Measurements from ENCODE around the gene CDC73. TPM values are rescaled to one million over a fixed set of nuclear protein-coding genes. Genes with fewer than 3 reads are reported as not detected.

CDC73 gene
- total and polyA plus RNA-seq, 10 of the 15 experiments (the other 5 are each of a cell fraction or from before 2014, with no cell fraction given) = 10.6 to 43.4 (median 21.7) TPM

- ChIA-PET RAD21 (ENCODE audit: unreplicated experiment) (interaction anchor here (1.2 to 1.3 kb wide), 2 partner anchors 124 to 533 kb away, joined by 3 to 4 read pairs; no protein-coding TSS in a partner anchor), SMC1A (ENCODE audit: uncharacterized antibody, unreplicated experiment) (interaction anchor here (1.1 to 1.2 kb wide), 2 partner anchors 44 to 669 kb away, joined by 3 read pairs; no protein-coding TSS in a partner anchor), POLR2A (interaction anchor here (0.8 to 1.3 kb wide), 2 partner anchors 12 to 14 kb away, joined by 3 read pairs; no protein-coding TSS in a partner anchor), CTCF (interaction anchor here (0.6 to 2.7 kb wide), 16 partner anchors 9 to 669 kb away, joined by 3 to 11 read pairs (median 3); partner anchors contain the start of gene B3GALT2)
- H3K9me3 ChIP-seq (replicated peaks; ENCODE audit: control insufficient read depth, insufficient read depth, low read length) = no peaks in the 10 kb centered on the region
- H3K4me2 ChIP-seq (ENCODE audit: control insufficient read depth, insufficient read depth) = no peak overlapping the region
- TF ChIP-seq KAT2A (conservative IDR thresholded peaks at IDR 0.05; ENCODE audit: control insufficient read depth, low read depth, low read length) = no peak
- TF ChIP-seq CTCF (IDR thresholded peaks at IDR 0.05 in 2 of 3, conservative IDR thresholded peaks at IDR 0.05 in 1 of 3; ENCODE audit: control insufficient read depth in 2 of 3, extremely low read depth in 1 of 3, insufficient read depth in 1 of 3, low read depth in 3 of 3, low read length in 3 of 3) = peak in 1 of 3 experiments; percentile 11; a peak in 1 of 6 replicates
- TF ChIP-seq IKZF1 (conservative IDR thresholded peaks at IDR 0.05) = no peak
- no peak for TF ChIP-seq ZSCAN29 (IDR thresholded peaks at IDR 0.05)
- TF ChIP-seq CBX3 (IDR thresholded peaks at IDR 0.05; ENCODE audit: borderline replicate concordance, low read depth) = no peak
- no peak overlapping the region for H3K4me3 ChIP-seq
- peaks cover 6 to 20% of the 10 kb centered on the region in 2 experiments for H3K36me3 ChIP-seq (ENCODE audit: control insufficient read depth in 2 of 2, insufficient read depth in 2 of 2, low read length in 1 of 2)
- ATAC-seq = peak; percentile 58; the same call in 2 of the 3 replicates
- no peaks in the 10 kb centered on the region for H3K27me3 ChIP-seq (replicated peaks in 1 of 2; ENCODE audit: control insufficient read depth in 2 of 2, insufficient read depth in 2 of 2, low read length in 1 of 2)
- DNase-seq (ENCODE audit: low read depth, low spot score) = no peak
- BruUV-seq (replicated peaks) = TSS peak; percentile 6
- no peaks in the 10 kb centered on the region for H4K20me1 ChIP-seq (ENCODE audit: control insufficient read depth, insufficient read depth)
- WGBS (ENCODE audit: insufficient coverage, insufficient replicate concordance, low lambda C conversion rate, missing lambda C conversion rate) = 48% methylated on average over 1 of the region's 1 CpG
- intact Hi-C loops (cut with micrococcal nuclease; ENCODE audit: unreplicated experiment) (no loop called here), in situ Hi-C loops (cut with MboI) (no loop called here)
- no peaks in the 10 kb centered on the region for H3K4me1 ChIP-seq (ENCODE audit: control insufficient read depth, insufficient read depth, low read length)
- H3K79me2 ChIP-seq (ENCODE audit: control insufficient read depth, insufficient read depth, low read length) = no peaks in the 10 kb centered on the region; the same call in 1 of the 2 replicates
- H2AFZ ChIP-seq (ENCODE audit: control insufficient read depth, low read depth, low read length) = no peak overlapping the region
- no peak overlapping the region for H3K9ac ChIP-seq (ENCODE audit: control insufficient read depth, insufficient read depth, low read length)
- FAIRE-seq = peak; percentile 41
- H3K27ac ChIP-seq (ENCODE audit: control insufficient read depth, insufficient read depth) = no peak overlapping the region
Measured at GRCh38 chr1:193143285-193143684, 21.5 kb downstream of the CDC73 start.
